Hepatocyte (in vitro differentiated cells): Measurements from ENCODE around the gene SH3BP1.

ENCODE experiments used
- EZH2 ChIP-seq: fragments of 200-600 bp; sonication (generic); IDR thresholded peaks from 2 replicates; pipeline ENCODE4 v1.6.1; 2016; ENCODE audit warnings: antibody characterized with exemption, mild to moderate bottlenecking, borderline replicate concordance
- EZH2phosphoT487 ChIP-seq: fragments of 200-600 bp; sonication (generic); IDR thresholded peaks from one replicate; pipeline ENCODE4 v1.6.1; 2018; ENCODE audit warnings: antibody characterized with exemption, mild to moderate bottlenecking, low read depth, moderate library complexity; ENCODE audit not compliant: unreplicated experiment, severe bottlenecking
- TF ChIP-seq, protein P1 (sequence below): fragments of 200-600 bp; sonication (generic); IDR thresholded peaks from 2 replicates; pipeline ENCODE4 v1.5.1; 2016; ENCODE audit warnings: antibody characterized with exemption, mild to moderate bottlenecking; ENCODE audit not compliant: poor library complexity

DNA sequence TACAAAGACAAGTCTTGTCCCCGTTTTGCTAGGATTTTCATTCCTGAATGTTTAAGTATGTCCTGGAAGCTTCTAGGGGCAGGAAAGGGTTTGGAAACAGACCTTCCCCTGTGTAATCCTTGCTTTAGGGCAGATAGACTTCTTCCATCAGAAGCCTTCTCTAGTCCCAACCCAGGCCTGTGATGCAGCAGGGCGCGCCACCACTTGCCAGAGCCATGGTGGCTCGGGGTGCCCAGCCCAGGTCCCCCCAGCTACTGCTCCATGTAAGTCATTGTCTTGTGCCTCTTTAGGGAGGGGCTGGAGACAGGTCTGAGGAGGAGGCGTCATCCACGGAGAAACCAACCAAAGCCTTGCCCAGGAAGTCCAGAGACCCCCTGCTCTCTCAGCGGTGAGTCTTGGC lies 50.9 kb downstream of the SH3BP1 start:
- TF ChIP-seq, protein P1, sequence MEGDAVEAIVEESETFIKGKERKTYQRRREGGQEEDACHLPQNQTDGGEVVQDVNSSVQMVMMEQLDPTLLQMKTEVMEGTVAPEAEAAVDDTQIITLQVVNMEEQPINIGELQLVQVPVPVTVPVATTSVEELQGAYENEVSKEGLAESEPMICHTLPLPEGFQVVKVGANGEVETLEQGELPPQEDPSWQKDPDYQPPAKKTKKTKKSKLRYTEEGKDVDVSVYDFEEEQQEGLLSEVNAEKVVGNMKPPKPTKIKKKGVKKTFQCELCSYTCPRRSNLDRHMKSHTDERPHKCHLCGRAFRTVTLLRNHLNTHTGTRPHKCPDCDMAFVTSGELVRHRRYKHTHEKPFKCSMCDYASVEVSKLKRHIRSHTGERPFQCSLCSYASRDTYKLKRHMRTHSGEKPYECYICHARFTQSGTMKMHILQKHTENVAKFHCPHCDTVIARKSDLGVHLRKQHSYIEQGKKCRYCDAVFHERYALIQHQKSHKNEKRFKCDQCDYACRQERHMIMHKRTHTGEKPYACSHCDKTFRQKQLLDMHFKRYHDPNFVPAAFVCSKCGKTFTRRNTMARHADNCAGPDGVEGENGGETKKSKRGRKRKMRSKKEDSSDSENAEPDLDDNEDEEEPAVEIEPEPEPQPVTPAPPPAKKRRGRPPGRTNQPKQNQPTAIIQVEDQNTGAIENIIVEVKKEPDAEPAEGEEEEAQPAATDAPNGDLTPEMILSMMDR: no peak
- TF ChIP-seq EZH2: no peak
- TF ChIP-seq EZH2phosphoT487: no peak
